ENCODE data around the gene IRF6. TPM values are rescaled to one million over a fixed set of nuclear protein-coding genes. Genes with fewer than 3 reads are reported as not detected.

Gene IRF6
- total RNA-seq, 1 donor from 2014 or later: 28.2 TPM

GRCh38 chr1:209767096-209767495, 38.8 kb downstream of the IRF6 start:
- Mint-ChIP-seq H3K4me1 (ENCODE audit: unreplicated experiment) (peaks cover 11% of the 10 kb centered on the region), H3K36me3 (no peaks in the 10 kb centered on the region), H3K9me3 (no peaks in the 10 kb centered on the region), H3K27me3 (peaks cover 7% of the 10 kb centered on the region), H3K4me3 (no peak overlapping the region), H3K27ac (no peak overlapping the region)
- TF ChIP-seq CTCF (conservative IDR thresholded peaks at IDR 0.05): no peak
- no peak for DNase-seq (ENCODE audit: extremely low spot score, unreplicated experiment)

- Mint-ChIP-seq H3K36me3 (no peaks in the 10 kb centered on the region), H3K27me3 (peaks cover 12% of the 10 kb centered on the region), H3K9me3 (no peaks in the 10 kb centered on the region), H3K4me3 (no peak overlapping the region), H3K4me1 (ENCODE audit: unreplicated experiment) (peaks cover 11% of the 10 kb centered on the region), H3K27ac (no peak overlapping the region)
- DNase-seq (ENCODE audit: extremely low spot score, unreplicated experiment): no peak
- TF ChIP-seq CTCF (conservative IDR thresholded peaks at IDR 0.05): no peak
Observed at GRCh38 chr1:209766051-209766450, 39.9 kb downstream of the IRF6 start.

- no peak for TF ChIP-seq CTCF (conservative IDR thresholded peaks at IDR 0.05)
- no peak overlapping the region for H3K27ac Mint-ChIP-seq
- DNase-seq (ENCODE audit: extremely low spot score, unreplicated experiment): no peak
- no peak overlapping the region for H3K4me3 Mint-ChIP-seq
- no peaks in the 10 kb centered on the region for H3K36me3 Mint-ChIP-seq
- no peaks in the 10 kb centered on the region for H3K9me3 Mint-ChIP-seq
- H3K27me3 Mint-ChIP-seq: peaks cover 19% of the 10 kb centered on the region
- no peaks in the 10 kb centered on the region for H3K4me1 Mint-ChIP-seq (ENCODE audit: unreplicated experiment)
Observed at GRCh38 chr1:209761011-209761635, 44.8 kb downstream of the IRF6 start.

- Mint-ChIP-seq H3K27ac (no peak overlapping the region), H3K4me1 (ENCODE audit: unreplicated experiment) (no peaks in the 10 kb centered on the region), H3K9me3 (no peaks in the 10 kb centered on the region), H3K4me3 (no peak overlapping the region), H3K36me3 (no peaks in the 10 kb centered on the region), H3K27me3 (peaks cover 23% of the 10 kb centered on the region)
- TF ChIP-seq CTCF (conservative IDR thresholded peaks at IDR 0.05): no peak
- DNase-seq (ENCODE audit: extremely low spot score, unreplicated experiment): no peak
Observed at GRCh38 chr1:209759829-209760359, 46.0 kb downstream of the IRF6 start.

GRCh38 chr1:209758400-209758799, 47.5 kb downstream of the IRF6 start:
- no peak for DNase-seq (ENCODE audit: extremely low spot score, unreplicated experiment)
- no peak for TF ChIP-seq CTCF (conservative IDR thresholded peaks at IDR 0.05)
- H3K4me3 Mint-ChIP-seq: no peak overlapping the region
- H3K4me1 Mint-ChIP-seq (ENCODE audit: unreplicated experiment): no peaks in the 10 kb centered on the region
- peaks cover 20% of the 10 kb centered on the region for H3K27me3 Mint-ChIP-seq
- no peaks in the 10 kb centered on the region for H3K9me3 Mint-ChIP-seq
- no peak overlapping the region for H3K27ac Mint-ChIP-seq
- H3K36me3 Mint-ChIP-seq: no peaks in the 10 kb centered on the region
